G401.6 (cell line): ENCODE data around the gene KRTAP5-3.
"Not testable (repeated sequence)": the region's sequence is repeated elsewhere in the genome, so short reads cannot be mapped to it uniquely, and the experiment has no call there.

Experiments
- FAIRE-seq: peaks from 2 replicates; lab custom pipeline; 2012; peaks lifted over from hg19 to GRCh38; lab: Jason Lieb, UNC

Gene KRTAP5-3, protein sequence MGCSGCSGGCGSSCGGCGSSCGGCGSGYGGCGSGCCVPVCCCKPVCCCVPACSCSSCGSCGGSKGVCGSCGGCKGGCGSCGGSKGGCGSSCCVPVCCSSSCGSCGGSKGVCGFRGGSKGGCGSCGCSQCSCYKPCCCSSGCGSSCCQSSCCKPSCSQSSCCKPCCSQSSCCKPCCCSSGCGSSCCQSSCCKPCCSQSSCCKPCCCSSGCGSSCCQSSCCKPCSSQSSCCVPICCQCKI

DNA sequence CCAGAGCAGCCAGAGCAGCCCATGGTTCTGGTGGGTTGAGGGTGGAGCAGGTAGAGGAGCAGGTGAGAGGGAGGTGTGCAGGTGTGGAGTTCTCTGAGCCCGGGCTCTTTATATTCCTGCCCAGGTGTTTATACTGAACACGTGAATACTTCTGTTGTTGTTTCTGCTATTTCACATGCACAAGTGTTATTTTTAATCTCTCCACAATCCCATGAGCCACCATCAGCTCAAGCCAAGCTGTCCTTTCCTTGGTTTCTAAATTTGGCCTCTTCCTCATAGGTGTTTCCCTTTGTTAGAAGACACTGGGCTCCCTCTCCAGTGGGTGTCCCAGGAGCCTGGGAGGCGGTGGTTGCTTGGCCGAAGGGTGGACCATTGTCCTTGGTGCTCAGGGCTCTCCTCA lies at the start of gene KRTAP5-3:
Gene KRTAP5-3, minus strand, starts transcription at position 101 of the 400 bp plus-strand sequence. Its CDS starts 78 bp downstream, at position 23.
- FAIRE-seq: no peak

DNA sequence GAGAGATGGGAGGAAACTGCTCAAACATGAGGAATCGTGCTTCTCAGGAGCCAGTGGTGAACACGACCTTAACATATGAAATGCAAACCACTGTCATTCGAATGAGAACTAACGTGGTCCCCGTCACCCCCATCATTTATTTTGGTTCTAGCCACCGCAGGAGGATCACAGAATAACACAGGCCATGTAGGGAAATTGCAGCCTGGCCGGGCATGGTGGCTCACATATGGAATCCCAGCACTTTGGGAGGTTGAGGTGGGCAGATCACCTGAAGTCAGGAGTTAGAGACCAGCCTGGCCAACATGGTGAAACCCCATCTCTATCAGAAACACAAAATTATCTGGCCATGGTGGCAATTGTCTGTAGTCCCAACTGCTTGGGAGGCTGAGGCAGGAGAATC lies 48.4 kb upstream of the KRTAP5-3 start:
- no peak for FAIRE-seq

DNA sequence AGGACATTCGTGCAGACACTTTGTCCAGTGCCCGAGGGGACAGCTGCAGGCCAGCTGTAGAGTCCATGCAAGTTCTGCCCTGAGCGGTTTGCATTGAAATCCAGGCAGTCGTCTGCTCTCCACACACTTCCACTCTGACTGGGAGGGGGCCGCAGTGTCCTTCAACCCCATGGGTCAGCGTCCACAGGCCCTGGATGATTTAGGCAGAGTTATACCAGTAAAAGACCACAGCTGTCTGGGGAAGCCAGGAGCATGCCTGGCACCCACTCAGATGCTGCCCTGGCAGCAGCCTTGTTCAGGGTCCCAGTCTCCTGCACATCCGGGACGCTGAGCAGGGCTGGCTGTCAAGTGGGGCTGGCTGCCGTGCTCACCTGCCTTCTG lies 47.8 kb upstream of the KRTAP5-3 start:
- FAIRE-seq: no peak

DNA sequence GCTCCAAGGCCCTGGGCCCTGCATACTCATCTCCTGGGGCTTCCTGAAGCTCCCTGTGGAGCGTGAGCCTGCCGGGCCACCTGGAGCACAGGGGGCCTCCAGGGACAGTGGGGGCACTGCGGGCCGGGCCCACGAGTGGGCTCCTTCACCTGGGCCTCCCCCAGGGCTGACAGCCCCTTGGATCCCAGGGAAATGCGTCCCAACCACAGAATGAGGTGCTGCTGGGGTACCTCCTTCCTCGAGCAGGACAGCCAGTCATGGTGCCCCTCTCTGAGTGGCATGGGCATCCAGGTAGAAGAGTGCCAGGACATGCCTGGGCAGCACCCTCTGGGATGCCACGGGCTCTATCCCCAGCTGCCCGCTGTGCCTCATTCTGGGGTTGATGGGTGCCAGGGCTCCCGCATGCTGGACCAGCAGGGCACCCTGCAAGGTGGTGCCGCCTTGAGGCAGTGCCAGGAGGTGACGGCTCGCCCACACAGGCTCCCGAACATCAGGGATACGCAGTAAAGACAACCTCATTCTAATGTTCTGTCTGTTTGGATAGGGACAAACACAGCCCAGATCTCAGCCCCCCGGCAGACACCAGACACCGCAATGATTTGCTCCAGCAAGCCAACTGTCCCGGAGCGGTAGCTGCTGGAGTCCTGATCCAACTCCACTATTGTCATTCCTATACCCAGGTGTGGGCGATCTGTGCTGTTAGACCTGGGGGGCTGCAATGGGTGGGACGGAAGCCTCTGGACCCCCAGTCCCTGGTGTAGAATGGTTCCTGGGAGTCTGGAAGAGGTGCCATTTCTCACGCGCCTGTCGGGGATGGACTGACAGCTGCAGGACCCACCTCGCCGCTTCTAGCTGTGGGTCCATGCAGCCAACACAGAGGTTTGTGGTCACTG lies 47.2 kb upstream of the KRTAP5-3 start:
- no peak for FAIRE-seq

DNA sequence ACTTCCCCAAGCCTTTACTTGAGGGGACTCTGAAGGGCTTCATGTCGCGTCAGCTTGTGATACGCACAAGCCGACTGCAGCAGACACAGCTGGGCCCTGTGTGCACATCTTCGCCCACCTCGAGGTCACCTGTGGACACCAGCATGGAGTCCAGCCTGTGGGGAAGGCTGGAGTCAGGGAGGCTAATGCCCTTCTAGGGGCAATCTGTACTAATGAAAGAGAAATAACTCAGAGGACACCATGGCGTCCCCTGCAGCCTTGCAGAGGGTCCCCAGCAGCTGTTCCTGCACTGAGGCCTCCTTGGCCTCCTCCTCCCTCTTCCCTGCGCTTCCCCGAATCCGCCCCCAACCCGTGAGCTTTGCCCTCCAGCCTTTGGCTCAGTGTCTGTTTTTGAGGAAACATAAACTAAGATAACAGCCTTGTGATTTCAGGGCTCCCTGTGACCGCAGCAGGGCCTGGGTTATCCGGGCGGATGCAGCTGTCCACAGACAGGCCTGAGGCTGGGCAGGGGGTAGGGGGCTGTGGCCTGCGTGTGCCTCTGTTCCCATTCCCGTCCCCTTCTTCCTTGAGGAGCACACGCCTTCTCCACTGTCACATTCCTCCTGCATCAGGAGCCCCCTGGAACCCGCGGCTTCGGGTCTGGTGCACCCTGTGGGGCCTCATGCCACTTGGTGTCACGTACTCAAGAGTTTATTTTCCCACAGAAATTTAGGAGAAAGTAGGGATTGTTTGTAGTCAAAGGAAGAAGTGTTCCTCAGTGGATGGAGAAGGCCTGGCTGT lies 46.3 kb upstream of the KRTAP5-3 start:
- no peak for FAIRE-seq

GRCh38 chr11:1653541-1654387 lies 45.5 kb upstream of the KRTAP5-3 start:
- no peak for FAIRE-seq

GRCh38 chr11:1652771-1653540 lies 44.7 kb upstream of the KRTAP5-3 start:
- no peak for FAIRE-seq

DNA sequence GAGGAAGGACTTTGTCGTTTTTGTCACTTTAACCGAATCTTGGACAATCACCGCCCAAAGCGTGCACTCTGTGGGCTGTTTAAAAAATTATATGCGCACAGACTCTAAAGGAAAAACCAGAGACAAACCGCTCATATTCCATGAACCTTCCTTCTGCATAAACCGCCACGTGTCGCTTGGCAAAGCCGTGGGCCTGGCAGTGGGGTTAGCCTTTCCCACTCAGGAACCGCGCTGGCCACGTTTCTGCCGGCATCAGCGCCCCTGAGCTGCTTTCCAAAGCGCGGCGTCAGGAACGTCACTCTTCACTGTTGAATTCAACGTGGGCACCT lies 44.1 kb upstream of the KRTAP5-3 start:
- no peak for FAIRE-seq

- FAIRE-seq: no peak
Observed at GRCh38 chr11:1652026-1652425, 43.8 kb upstream of the KRTAP5-3 start.

DNA sequence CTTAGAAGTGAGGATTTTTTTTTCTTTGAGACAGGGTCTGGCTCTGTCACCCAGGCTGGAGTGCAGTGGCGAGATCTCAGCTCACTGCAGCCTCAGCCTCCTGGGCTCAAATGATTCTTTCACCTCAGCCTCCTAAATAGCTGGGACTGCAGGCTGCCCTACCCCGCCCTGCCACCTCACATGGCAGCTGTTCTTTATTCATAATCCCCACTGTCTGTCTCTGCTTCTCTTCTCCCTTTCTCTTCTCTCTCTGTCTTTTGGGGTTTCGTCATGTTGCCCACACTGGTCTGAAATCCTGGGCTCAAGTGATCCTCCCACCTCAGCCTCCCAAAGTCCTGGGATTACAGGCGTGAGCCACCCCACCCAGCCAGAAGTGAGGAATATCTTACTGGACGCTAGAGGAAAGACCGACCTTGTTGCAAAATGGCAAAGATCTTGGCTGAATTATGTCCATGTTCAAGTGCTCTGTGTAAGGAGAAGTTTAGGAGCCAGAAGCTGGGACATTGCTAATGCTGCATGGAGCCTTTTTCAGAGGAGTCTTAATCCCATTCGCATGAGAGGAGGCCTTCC lies 43.2 kb upstream of the KRTAP5-3 start:
- FAIRE-seq: no peak

- FAIRE-seq: no peak
Observed at GRCh38 chr11:1650918-1651262, 42.6 kb upstream of the KRTAP5-3 start.

- FAIRE-seq: no peak
Observed at GRCh38 chr11:1650034-1650917, 42.0 kb upstream of the KRTAP5-3 start.

DNA sequence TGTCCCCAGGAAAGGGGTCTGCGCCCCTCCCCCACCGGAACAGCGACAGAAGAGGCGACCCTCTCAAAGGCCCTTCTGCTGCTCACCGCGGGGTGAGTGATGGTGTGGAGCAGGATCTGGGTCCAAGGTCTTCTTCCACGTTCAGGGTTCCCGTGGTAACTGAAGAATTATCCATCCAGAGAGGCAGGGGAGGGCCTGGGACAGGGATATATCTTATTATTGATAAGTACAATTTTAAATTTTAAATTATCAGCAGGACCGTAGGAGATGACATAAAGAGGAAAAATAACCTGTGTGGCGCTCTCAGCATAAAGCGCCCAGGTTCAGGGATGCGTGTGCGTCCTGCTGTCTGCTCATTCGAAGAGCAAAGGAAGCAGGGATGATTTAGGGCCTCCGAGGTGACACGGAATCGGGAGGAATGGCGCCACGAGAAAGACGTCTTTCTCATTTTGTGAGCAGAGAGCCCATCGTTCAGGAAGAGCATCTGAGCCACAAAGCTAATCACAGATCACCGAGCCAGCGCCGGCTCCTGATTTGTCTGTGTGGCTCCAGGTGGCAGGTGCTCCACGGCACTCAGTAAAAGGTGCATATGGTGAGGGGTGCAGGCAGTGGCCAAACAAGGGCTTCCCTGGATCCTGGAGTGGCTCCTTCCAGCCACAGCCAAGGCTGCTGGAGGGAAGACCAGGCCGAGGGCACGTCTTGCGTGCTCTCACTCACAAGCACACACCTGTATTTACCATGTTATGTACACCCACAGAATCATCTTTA lies 40.6 kb upstream of the KRTAP5-3 start:
- no peak for FAIRE-seq

- no peak for FAIRE-seq
Observed at GRCh38 chr11:1647901-1648652, 39.8 kb upstream of the KRTAP5-3 start.

GRCh38 chr11:1646540-1646939 lies 38.3 kb upstream of the KRTAP5-3 start:
- FAIRE-seq: not testable (repeated sequence)

DNA sequence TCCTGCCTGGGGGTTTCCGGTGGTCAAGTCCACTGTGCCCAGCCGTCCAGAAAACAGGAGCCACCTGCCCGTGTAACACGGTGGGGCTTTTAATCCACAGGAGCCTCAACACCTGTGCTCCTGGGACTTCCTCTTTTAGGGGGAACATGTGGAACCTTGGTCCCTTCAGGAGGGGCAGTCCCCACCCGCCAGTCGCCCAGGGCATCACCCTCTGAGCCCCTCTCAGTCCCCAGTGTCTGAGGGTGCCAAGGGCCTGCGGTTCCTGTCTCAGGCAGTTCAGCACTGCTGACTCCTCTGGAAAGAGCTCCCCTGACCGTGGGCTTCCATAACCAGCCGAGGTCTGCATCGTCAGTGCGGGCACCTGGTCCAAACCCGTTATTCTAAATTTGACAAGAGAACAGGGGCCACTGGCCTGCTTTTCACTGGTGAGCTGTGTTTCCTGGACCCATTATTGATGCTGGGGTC lies 37.1 kb upstream of the KRTAP5-3 start:
- FAIRE-seq: no peak

DNA sequence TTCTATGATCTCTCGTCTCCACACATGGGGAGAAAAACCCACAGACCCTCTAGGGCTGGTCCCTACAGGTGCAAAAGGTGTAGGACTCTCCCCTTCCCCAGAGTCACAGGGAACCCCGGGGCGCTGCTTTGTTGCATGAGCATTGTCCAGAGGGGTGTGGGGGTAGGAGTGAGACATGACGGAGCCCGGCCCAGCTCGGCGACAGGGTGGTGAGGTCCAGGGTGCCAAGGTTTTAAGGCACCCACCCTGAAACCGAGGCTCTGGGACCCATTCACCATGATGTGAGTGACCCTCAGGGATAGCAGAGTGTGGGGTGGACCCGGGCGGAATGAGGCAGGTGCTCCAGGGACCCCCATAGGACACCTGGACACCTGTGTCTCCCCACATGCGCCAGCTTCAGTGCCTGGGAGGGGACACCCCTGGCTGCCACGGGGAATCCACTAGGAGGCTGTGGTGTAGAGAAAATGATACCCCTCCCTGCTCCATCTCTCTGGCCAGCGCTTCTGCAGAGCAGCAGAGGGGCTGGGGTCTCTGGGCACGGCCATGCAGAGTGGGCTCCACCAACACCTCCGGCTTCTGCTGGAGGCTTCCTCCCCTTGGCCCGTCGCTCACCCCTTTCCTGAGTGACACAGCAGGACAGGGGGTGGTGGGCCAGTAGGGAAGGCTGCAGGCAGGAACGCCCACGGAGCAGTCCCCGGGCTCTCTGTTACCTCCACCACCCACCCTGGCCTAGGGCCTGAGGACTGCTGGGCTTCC lies 36.5 kb upstream of the KRTAP5-3 start:
- FAIRE-seq: no peak
